Measurements from ENCODE around the gene OR8A1.

Gene OR8A1

DNA sequence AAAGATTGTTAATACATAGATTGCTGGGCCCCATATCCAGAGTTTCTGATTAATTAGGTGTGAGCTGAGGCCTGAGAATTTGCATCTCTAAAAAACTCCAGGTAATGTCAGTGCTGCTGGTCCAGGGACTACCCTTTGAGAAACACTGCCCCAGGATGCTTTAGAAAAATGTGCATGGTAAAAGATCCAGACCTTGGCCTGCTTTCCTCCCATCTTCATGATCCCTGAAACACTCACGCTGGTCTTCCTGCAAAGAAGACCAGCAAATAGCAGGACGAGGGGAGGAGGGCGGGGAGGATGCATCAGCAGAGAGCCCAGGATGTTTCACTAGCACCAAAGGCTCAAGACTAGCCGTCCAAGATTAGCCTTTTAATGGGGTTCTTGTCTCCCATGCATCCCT is at the start of gene OR8A1:
Gene OR8A1 (plus strand): TSS at position 301 of the 400 bp plus-strand sequence. CDS start 123 bp downstream, outside the sequence.
- DNase-seq = no peak

DNA sequence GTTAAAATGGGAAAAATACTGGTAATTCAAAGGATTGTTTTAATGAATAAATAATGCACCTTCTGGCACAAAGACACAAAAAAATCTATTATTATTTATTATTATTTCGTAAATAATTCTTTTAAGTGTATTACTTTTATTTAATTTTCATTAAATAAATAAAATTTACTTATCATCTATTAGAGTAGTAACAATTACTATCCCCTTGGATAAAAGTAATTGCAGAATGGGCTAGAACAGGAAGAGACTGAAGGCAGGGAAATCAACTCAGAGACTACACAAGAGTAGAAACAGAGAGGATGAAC is 49.3 kb upstream of the OR8A1 start:
- no peak for DNase-seq

DNA sequence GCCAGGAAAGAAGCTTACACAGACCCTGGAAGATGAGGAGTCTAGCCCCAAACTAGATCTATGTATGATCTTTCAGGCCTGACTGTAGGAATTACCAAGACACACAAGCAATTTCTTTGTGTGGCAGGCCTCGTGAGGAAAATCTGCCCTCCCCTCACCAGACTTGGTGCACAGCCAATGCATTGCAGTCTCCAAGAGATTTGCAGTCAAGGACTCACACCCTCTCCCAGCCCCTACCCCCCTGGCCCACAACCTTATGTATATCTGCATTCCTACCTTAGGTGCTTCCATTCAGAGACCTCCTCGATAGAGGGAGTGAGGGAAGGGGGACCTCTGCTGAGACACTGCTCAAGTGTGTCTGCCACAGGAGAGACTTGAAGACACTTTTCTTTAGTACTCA is 36.2 kb upstream of the OR8A1 start:
- DNase-seq = no peak

DNA sequence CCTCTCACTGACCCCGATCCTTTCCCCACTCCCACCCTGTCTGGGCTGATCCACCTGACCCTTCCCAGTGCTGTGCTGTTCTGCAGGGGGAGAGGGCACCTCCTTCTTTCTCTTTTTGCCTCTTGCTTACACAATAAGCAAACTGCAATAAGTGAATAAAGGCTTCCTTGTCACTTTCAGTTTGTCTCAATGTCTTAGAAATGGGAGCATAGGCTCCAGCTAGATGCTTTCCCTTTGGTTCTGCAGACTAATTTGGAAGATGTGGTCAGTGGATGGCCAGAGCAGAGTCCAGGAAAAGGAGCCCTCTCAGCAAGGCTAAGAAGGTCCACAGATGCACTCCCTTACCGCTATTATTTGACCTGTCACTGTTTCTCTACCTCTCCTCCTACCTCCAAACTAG is 35.7 kb upstream of the OR8A1 start:
- DNase-seq = no peak

DNA sequence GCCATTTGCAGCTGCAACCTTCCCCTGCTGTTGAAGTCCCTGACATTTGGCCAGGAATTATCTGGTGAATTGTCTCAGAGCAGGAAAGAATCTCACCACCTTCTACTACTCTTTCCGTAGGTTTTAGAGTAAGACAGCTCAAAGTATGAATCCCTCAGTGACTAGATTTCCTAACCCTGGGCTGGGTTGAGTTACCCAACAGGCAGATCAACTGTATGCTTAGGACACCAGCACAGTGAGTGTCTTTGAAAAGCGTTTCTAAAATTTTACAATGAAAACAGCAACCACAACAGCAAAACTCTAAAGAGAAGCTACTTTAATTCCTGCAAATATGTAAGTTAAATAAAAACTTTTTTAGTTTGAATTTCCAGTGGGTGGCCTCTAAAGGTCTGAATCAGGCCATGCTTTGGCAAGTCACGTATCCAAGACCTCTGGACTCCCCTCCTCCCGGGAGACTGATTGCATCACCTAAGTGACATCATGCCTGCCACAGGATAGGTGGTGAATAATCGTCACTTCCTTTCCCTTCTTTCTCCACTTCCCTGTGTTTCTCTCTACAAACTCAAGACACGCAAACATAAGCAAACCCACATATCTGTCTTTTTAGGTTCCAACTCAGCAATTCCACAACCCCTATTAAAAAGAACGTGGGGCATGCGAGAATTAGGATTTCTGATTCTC is 34.1 kb upstream of the OR8A1 start:
- DNase-seq = no peak

DNA sequence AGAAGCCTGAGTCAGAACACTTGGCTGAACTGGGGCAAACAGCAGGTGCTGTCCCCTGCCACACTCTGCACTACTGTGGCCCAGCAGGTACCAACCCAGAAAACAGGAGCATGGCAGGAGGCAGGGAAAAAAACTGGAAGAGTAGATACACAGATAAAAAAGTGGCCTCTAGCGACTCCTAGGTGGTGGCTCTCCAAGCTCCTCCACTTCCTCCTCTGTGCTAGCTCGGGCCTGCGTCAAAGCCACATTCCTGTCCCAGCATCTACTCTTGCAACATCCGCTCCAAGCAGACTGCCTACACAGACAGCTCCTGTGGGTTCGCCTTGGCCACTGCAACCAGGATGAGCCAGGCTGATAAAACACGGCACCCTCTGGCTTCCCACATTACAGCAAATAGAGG is 33.3 kb upstream of the OR8A1 start:
- no peak for DNase-seq

DNA sequence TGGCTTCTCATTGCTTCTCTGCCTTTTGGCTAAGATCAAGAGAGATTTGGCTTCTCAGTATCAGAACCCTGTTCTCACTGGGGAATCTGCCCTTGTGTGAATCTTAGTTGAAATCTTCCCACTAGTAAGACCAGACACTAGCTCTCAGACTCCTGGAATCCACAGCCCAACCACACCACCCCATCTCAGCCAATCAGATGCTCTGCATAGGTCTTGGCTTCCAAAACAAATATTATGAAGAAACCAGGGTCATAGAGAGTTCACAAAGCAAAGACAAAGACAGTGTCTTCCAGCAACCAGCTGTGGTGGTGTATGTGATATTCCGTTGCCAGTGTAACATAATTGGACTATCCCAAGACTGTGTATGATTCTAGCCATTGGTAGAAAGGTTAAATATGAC is 31.8 kb upstream of the OR8A1 start:
- no peak for DNase-seq

DNA sequence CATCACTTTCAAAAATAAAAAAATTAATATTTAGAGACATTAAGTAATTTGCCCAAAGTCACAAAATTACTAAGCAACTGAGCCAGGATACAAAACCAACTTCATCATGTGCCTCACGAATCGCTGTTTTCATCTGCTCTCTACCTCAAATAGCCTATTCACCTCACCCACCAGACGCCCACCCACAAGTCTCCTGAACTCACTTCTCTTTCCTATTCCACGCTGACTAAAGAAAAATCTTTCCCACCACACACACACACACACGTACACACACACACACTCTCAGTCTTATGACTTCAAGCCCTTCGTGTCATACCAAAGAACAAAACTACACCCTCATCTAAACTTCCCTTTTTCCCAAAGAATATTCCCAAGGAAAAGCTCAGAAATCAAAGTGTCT is 28.6 kb upstream of the OR8A1 start:
- DNase-seq = no peak

DNA sequence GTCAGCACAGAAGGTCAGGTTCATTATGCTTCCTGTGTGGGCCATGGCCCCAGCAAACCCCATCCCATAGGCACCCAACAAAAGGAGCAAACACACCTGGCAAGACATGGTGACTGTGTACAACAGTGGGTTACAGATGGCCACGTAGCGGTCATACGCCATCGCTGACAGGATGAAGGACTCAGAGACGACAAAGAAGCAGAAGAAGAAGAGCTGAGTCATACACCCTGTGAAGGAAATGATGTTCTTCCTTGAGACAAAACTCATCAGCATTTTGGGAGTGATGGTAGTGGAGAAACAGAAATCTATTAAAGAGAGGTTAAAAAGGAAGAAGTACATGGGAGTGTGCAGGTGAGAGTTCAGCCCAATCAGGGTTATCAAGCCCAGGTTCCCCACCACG is 26.7 kb upstream of the OR8A1 start:
- no peak for DNase-seq

DNA sequence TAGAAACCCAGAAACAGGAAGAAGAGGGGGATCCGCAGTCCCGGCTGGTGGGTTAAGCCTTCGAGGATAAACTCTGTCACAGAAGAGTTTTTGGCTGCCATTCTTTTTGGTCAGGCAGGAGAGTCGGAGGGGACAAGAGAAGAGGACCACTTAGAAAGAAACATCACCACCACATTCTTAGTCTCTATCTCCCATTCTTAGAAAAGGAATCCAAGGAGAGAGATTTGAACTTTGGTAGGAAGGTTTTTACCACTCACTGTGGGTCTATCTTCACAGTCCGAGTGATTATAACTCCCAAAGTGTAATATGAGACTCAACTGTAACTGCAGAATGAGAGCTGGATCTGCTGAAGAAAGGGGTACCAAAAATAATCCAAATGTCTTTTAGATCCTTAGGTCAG is 26.2 kb upstream of the OR8A1 start, which contains the start of gene OR8B12:
Gene OR8B12 (minus strand): TSS at position 101 of the 400 bp plus-strand sequence. CDS start 0 bp downstream, at position 101.
- DNase-seq = no peak

DNA sequence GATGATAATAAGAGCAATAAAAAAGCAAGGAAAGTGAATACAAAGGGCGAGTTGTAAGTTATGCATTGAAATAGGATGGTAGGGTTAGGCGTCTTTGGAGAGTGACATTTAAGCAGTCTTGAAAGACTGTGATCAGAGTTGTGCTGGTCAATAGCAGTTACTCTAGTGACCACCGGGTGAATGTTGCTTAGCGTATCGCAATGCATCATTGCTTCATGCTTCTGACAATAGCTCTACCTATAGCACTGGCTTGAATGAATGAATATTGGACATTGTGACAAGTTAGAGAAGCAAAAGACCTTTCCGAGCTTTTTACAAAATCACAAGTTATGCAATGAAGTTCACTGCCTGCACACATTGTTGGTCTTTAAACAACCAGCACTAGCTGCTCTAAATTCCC is 18.6 kb upstream of the OR8A1 start:
- DNase-seq = no peak

DNA sequence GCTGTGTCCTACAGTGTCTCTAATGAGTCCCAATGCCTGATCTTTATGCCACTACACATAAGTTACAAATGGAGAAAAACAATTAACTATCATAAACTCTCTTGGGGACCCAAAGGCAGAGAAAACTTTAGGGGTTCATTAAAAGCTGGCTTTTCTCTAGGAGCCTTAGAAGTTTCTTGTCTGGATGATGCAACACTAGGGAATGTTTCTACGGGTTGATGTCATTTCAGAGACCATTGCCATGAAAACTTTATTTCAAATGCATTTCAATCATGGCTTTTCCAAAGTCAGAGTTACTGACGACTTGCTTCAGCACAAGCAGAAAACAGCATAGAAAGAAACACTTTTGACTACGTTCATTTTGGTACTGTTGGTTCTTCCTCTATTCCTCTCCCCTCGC is 17.8 kb upstream of the OR8A1 start:
- no peak for DNase-seq

DNA sequence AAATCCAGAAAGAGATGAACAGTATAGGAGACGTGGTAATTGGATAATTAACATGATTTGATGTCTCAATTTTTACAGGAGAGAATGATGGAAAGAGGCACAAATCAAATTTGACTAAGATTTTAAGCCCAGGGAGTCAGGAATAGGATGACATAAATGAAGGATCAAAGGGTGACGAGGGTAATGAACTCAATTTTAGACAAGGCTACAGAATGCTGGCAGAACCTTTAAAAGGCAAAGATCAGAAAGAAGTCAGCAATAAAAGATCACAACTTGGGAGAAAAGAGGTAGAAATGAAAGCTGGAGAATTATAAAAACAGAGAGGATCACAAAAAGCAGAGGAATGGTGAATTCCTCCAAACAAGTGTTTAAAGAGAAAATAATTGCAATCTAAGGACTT is 13.0 kb upstream of the OR8A1 start:
- no peak for DNase-seq

DNA sequence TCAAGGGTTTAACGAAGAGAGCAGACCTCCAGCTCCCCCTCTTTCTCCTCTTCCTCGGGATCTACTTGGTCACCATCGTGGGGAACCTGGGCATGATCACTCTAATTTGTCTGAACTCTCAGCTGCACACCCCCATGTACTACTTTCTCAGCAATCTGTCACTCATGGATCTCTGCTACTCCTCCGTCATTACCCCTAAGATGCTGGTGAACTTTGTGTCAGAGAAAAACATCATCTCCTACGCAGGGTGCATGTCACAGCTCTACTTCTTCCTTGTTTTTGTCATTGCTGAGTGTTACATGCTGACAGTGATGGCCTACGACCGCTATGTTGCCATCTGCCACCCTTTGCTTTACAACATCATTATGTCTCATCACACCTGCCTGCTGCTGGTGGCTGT is 363 bp downstream of the OR8A1 start:
- DNase-seq = no peak

DNA sequence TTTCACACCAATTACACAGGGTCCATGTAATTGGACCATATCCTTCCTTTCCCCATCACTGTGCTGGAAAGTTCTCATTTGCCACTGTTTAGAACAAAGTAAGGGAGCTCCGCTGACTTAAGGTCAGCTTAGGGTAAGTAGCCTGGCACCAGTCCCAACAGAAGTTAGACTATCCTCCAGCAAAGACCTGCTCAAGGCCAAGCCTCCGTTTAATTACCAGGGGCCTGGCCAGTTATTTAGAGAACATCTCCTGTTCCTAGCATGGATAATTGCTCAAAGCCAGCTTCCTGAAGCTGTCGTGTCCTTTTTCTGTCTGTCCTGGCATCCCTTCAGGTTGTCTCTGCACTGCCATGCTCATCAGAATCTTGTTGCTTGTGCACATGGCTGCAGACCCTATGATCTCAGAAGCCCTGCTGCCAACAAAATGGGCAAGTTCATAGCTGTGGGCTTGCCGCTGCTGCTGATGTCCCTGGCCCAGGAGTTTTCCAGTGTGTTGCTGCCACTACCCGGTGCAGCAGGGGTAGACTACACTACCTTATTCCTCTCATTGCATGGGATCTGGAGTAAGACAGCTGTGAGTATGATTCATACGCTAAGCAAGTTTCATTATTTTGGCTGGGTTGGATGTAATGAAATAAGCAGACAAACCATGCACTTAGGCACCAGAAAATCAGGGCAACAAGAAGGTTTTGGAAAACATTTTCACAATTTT is 8.1 kb downstream of the OR8A1 start:
- DNase-seq = no peak

DNA sequence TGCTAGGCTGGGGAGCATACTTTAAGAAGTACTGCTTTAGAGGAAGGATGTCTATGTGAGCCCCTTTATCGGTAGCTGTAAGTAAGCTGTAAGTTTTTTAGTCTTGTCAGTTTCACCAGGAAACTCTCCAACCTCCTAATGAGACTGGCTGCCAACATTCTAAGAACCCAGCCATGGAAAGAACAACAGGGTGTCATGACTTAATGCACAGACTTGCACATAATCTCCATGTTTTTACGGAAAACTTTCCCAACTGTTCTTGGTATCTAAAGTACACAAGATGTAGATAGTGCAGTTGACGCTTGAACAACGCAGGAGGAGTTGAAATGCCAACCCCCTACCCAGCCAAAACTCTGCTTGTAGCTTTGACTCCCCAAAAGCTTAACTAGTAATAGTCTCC is 9.0 kb downstream of the OR8A1 start:
- DNase-seq = no peak

DNA sequence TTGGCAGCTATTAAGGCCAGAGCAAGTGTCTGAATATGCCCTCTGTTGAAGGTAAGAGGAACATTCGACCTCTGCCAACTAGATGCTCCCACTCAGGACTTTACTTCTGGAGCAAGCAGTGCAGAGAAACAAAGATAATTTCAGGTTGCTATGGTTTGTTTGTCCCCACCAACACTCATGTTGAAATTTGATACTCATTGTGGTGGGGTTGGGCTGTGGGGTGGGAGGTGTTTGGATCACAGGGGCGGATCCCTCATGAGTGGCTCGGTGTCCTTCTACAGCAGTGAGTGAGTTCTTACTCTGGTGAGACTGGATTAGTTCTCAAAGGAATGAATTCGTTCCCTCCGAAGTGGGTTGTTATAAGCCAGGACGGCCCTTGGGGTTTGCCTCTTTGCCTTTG is 12.0 kb downstream of the OR8A1 start:
- DNase-seq = no peak

DNA sequence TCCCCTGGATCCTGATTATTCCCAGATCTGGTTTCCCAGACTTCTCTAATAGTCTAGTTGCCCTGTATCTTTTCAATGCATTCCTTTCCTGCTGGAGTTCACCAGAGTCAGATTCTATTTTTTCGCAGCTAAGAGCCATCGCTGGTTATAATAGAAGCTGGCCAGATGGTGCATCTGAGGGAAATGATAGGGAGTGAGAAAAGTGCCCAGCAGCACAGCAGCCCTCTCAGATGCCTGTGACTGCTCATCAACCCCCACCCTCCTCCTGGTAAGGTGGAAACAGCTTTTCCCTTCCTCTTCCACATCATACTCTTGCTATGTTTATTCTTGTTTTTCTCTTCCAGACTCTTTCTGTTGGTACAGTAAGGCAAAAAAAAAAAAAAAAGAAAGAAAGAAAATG is 12.8 kb downstream of the OR8A1 start:
- no peak for DNase-seq

DNA sequence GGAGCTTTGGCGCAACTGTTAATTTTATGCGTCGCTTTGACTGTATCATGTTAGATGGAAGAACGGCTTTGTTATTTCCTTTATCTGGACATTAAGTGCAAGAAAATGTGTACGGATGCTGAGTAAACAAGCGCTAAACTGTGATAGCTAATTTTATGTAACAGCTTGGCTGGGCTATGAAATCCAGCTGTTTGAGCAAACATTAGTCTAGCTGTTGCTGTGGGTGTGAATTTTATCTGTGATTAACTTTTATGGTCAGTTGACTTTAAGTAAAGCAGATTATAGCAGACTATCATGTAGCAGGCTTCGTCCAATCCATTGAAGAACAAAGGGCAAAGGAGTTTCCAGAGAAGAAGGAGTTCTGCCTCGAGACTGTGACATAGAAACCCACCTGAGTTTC is 14.0 kb downstream of the OR8A1 start:
- no peak for DNase-seq

DNA sequence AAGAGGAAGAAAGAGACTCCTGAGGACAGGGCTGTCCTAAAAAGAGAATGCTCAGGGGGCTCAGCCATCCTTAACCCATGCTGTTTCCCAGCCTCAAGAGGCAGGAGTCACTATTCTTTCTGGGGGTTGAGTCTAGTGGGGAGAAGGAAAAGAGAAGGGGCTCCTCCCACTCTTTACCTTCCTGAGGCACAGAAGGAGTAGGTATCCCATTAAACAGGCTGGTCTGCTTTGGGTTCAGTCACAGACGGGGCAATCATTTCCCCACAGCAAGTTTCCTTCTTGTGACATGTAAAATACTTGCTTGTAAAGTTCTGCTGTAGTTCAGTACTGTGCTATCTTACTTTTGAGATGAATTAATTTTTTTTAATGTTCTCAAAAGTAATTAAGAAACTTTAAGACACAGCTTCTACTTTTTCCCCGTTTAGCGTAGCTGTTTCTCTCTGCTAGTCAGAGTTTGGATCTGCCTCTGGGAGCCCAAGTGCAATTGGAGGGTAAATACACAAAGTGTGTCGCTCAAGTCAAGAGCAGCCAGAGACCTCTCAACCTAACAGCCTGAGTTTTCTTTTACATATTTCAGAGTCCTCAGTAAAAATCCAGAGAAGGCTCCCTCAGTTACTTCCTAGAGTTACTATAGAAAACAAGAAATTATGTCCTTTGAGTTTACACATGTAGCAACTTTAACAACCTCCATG is 15.0 kb downstream of the OR8A1 start:
- DNase-seq = no peak

DNA sequence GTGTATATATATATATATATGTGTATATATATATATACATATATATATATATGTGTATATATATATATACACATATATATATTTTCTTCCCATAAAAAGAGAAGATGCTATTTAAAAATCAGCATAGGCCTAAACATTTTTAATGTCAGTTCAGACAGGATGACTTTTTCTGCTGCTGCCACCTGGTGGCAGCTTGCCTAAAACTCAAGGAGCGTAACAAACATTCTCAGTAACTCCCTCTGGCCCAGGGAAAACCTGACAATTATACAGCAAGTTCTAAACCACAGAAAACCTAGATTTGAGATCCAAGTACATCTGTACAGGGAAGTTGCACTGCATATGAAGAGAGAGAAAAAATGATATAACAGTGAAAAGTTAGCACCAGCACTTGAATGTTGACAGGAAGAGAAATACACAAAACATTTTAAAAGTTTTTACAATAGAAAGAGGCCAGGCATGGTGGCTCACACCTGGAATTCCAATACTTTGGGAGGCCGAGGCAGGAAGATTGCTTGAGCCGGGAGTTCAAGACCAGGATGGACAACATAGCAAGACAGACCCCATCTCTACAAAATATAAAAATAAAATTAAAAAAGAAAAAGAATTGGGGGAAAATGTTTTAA is 16.6 kb downstream of the OR8A1 start:
- DNase-seq = peak; percentile 58

DNA sequence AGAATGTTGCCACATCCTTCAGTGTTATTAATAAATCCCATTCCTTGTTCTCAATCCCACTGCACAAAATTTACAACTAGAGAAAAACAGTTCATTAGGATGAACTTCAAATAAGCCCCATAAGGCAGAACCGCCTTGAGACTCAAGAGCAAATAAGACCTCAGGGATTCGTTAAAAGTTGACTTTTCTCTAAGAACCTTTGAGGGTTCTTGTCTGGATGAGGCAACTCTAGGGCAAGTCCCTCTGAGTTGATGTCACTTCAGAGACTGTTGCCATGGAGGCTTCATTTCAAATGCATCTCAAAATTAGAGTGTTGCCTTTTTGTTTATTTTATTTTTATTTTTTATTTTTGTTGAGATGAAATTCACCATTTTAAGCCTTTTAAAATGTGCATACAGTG is 21.6 kb downstream of the OR8A1 start:
- no peak for DNase-seq

DNA sequence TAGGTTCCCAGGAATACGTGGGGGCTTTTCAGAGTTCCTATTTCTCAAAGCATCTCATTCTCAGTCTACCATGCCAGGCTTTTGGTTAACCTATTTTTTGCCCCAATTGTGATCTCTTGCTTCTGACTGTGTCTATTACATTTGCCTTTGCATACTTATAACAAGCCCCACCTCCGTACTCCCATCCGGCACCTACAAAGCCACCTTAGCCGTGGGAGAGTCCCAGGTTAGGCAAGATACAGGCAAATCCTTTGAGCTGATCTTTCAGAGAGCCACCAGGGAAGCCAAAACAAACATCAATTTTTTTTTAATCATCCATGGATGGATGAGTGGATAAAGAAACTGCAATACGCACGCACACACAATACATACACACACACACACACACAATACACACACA is 22.8 kb downstream of the OR8A1 start:
- no peak for DNase-seq

DNA sequence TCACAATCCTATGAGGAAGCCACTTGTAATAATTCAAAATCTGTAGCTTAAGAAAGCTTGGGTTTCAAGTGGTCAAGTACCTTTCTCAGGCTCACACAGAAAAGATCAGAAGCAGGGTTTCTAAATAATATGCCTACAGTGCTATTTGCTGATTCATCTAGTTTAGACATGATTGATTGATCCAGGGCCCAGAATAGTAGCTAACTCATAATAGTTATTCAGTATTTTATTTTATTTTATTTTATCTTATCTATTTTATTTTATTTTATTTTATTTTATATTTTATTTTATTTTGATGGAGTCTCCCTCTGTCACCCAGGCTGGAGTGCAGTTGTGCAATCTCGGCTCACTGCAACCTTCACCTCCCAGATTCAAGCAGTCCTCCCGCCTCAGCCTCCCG is 25.5 kb downstream of the OR8A1 start:
- no peak for DNase-seq
